A673 (cell line): Measurements from ENCODE around the gene TBCA. TPM values are rescaled to one million over a fixed set of nuclear protein-coding genes. Genes with fewer than 3 reads are reported as not detected.

Experiments used
- BruUV-seq: library from RNA; stranded (reverse); fragments of 400-500 nt; replicated peaks from 2 replicates; lab custom pipeline; 2021; lab: Mats Ljungman, UMichigan
- CTCF ChIA-PET: fragments of 300-600 bp; sonication (Branson Sonifier 250); formaldehyde crosslinking; loops from one replicate; lab custom pipeline; 2022; ENCODE audit warnings: antibody characterized with exemption; lab: Charles Lee
- POLR2A ChIA-PET: fragments of 300-600 bp; sonication (Branson Sonifier 250); formaldehyde crosslinking; loops from one replicate; lab custom pipeline; 2022; ENCODE audit warnings: antibody characterized with exemption; ENCODE audit not compliant: low non-redundant PET; lab: Charles Lee
- DNase-seq: peaks from one replicate; pipeline ENCODE4 v3.0.0-alpha.2; 2015; ENCODE audit warnings: low spot score
- H3K27ac ChIP-seq: fragments of 200-600 bp; sonication (generic); 2 replicates; pipeline ENCODE4 v1.5.1; 2016; ENCODE audit warnings: mixed run types, low read depth, mild to moderate bottlenecking, mixed read lengths, antibody characterized with exemption, low read length; ENCODE audit not compliant: poor library complexity, severe bottlenecking
- H3K27me3 ChIP-seq: fragments of 200-600 bp; sonication (generic); replicated peaks from 2 replicates; pipeline ENCODE4 v1.6.1; 2017; ENCODE audit warnings: mixed run types, low read depth, mild to moderate bottlenecking, mixed read lengths, antibody characterized with exemption, low read length; ENCODE audit not compliant: insufficient read depth, poor library complexity
- H3K36me3 ChIP-seq: fragments of 200-600 bp; sonication (generic); 2 replicates; pipeline ENCODE4 v1.6.1; 2016; ENCODE audit warnings: mixed run types, mild to moderate bottlenecking, mixed read lengths, antibody characterized with exemption, low read length; ENCODE audit not compliant: insufficient read depth, poor library complexity, severe bottlenecking
- H3K4me1 ChIP-seq: fragments of 200-600 bp; sonication (generic); 2 replicates; pipeline ENCODE4 v1.6.1; 2017; ENCODE audit warnings: mixed run types, mild to moderate bottlenecking, mixed read lengths, antibody characterized with exemption, low read length; ENCODE audit not compliant: insufficient read depth, poor library complexity, severe bottlenecking
- H3K4me3 ChIP-seq: fragments of 200-600 bp; sonication (generic); 2 replicates; pipeline ENCODE4 v1.5.1; 2016; ENCODE audit warnings: low read depth, mixed run types, mild to moderate bottlenecking, mixed read lengths, low read length; ENCODE audit not compliant: poor library complexity, severe bottlenecking
- H3K9me3 ChIP-seq: fragments of 200-600 bp; sonication (generic); 2 replicates; pipeline ENCODE4 v1.6.1; 2016; ENCODE audit warnings: mixed run types, low read depth, mild to moderate bottlenecking, mixed read lengths, antibody characterized with exemption, low read length; ENCODE audit not compliant: poor library complexity, severe bottlenecking
- EZH2 ChIP-seq: fragments of 200-600 bp; sonication (generic); IDR thresholded peaks from 2 replicates; pipeline ENCODE4 v1.6.1; 2017; ENCODE audit warnings: borderline replicate concordance, low read depth, mild to moderate bottlenecking, mixed read lengths, antibody characterized with exemption, low read length; ENCODE audit not compliant: poor library complexity, severe bottlenecking
- intact Hi-C: fragments of 100-400 bp; cut with micrococcal nuclease; formaldehyde crosslinking; loops from one replicate; pipeline ENCODE4 v1.10.0; 2022; ENCODE audit not compliant: unreplicated experiment
- total RNA-seq: library from RNA; stranded (reverse); gene quantifications from 2 replicates; pipeline ENCODE4 v1.2.3, GENCODE V29; 2021
- TF ChIP-seq, protein P1 (sequence below): fragments of 300-800, 200-600 bp; sonication (generic); conservative IDR thresholded peaks from 2 replicates; pipeline ENCODE4 v1.5.1; 2017; ENCODE audit warnings: low read depth, mild to moderate bottlenecking, antibody characterized with exemption, low read length, moderate library complexity, mixed read lengths

Gene TBCA
- total RNA-seq, 1 experiment from 2014 or later = 297 TPM

DNA sequence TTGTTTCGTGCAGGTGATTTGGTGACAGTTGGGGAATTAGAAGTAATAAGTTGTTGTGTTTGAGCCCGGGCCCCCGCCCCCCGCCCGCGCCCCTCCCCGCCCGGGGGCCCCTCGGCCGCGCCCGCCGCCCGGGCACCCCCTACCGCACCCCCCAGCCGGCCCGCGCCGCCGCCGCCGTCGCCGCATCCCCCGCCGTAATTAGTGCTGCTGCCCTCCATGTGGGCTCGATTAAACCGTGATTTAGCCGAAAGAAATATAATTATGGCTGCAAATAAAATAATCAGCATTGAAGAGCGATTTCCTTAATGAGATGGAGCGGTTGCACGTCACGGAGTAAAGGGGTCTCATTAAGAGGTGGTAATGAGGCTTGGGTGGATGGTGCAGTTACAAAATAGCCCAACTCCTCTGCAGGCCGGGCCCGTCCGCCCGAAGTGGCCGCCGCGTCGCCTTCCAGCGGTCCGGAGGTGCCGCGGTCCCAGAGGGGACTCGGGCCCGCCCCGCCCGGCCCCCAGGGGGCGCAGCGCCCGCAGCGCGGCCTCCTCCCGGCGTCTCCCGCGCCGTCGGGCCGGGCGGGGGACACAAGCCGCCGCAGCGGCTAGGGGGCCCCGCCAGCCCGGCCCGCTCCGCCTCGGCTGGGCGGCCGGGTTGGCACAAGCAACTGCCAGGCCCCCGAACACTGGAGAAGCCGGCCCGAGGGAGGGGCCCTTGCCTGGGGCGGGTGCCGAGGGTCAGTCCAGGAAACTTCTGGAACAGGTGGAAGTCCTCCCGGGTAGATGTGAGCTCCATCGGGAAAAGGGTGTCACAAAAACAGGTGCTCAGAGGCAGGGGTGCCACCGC lies 130.8 kb downstream of the TBCA start:
- H3K4me3 ChIP-seq = peak overlapping the region; percentile 29
- no TSS peak for BruUV-seq
- intact Hi-C loops = no loop called here

DNA sequence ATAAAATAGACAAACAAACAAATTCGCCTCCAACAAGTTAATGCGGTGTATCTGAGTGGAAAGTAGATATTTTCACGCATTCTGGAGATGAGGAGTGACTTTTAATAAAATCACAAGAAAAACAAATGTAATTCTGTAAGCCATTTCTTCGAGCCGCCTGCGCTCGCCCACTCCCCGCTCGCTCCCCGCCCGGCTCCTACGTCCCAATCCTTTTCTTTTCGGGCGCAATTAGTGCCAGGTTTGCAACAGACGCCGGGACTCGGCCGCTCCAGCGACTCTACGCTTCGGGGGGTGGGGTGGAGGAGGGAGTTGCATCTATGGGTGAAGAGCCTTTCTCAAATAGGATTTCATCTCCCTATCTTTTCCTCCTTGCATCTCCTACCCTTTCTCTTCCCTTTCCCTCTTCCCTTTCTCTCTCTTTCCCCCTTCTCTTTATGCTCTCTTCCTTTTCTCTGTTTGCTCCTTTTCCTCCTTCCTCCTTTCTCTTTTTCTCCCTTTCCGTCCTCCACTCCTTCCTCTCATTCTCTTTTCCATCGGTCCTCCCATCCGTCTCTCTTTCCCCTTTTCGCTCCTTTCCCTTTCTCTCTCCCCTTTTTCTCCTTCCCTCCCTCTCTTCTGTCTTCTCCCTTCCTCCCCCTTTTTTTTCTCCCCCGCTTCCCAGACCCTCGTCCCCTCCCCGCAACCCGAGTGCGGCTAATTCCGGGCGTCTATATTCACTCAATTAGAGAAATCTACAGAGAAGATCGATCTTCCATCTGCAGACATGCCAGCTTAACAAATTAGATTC lies 131.6 kb downstream of the TBCA start:
- no peaks in the 10 kb centered on the region for H3K9me3 ChIP-seq
- TF ChIP-seq EZH2 = peak; percentile 99
- TF ChIP-seq, protein P1, sequence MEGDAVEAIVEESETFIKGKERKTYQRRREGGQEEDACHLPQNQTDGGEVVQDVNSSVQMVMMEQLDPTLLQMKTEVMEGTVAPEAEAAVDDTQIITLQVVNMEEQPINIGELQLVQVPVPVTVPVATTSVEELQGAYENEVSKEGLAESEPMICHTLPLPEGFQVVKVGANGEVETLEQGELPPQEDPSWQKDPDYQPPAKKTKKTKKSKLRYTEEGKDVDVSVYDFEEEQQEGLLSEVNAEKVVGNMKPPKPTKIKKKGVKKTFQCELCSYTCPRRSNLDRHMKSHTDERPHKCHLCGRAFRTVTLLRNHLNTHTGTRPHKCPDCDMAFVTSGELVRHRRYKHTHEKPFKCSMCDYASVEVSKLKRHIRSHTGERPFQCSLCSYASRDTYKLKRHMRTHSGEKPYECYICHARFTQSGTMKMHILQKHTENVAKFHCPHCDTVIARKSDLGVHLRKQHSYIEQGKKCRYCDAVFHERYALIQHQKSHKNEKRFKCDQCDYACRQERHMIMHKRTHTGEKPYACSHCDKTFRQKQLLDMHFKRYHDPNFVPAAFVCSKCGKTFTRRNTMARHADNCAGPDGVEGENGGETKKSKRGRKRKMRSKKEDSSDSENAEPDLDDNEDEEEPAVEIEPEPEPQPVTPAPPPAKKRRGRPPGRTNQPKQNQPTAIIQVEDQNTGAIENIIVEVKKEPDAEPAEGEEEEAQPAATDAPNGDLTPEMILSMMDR = no peak
- ChIA-PET CTCF (interaction anchor here (0.5 kb wide), 1 partner anchor 1967 kb away, joined by 3 read pairs; no protein-coding TSS in a partner anchor), POLR2A (no interaction called here)
- H3K4me1 ChIP-seq = no peaks in the 10 kb centered on the region
- BruUV-seq = no TSS peak
- no peak overlapping the region for H3K27ac ChIP-seq
- no peak for DNase-seq
- intact Hi-C loops = loop anchor here (1.0 kb wide), 1 partner anchor 364 kb away; no protein-coding TSS in a partner anchor
- H3K27me3 ChIP-seq = peaks cover 99% of the 10 kb centered on the region
- no peaks in the 10 kb centered on the region for H3K36me3 ChIP-seq
- no peak overlapping the region for H3K4me3 ChIP-seq

More for the DNA sequence above, 130.8 kb downstream of the TBCA start:
- H3K27me3 ChIP-seq = peaks cover 99% of the 10 kb centered on the region
- DNase-seq = peak; percentile 43
- H3K27ac ChIP-seq = no peak overlapping the region
- no peaks in the 10 kb centered on the region for H3K36me3 ChIP-seq
- H3K9me3 ChIP-seq = no peaks in the 10 kb centered on the region
- ChIA-PET CTCF (interaction anchor here (0.5 kb wide), 1 partner anchor 1966 kb away, joined by 3 read pairs; no protein-coding TSS in a partner anchor), POLR2A (no interaction called here)
- no peaks in the 10 kb centered on the region for H3K4me1 ChIP-seq
- peak; percentile 80 for TF ChIP-seq EZH2
- TF ChIP-seq, protein P1 = peak; percentile 45; the same call in 1 of the 2 replicates

DNA sequence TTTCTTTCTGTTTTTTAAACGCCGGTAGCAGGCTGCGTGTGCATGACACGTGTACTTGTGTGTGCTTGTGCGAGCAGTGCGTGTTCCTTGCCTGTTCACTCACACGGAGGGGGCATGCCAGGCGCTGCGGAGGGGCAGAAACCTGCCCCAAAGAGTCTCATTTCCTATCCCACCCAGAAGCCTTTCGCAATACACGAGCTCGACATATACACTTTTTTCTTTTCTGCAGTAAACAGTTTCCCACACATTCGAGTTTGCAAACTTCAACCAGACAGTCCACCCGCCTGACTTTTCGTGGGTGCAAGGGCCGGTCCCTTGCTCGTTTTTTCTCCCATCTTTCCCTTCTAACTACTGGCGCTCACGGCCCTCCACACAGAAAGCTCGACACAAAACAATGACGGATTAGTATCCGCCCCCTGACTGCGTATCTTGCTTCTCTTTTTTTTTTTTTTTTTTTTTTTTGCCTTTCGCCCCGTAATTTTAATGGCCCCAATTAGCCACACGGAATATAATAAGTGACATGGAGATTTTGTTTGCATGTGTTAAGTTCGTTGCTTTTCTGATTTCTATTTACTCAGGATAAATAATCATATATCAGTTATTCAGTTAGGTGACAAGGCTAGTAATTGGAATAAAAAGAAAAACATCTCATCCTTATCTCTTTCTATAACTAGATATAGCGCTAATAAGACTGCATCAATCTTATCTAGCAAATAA lies 132.3 kb downstream of the TBCA start:
- BruUV-seq = no TSS peak
- CTCF ChIA-PET = interaction anchor here (0.7 kb wide), 1 partner anchor 907 kb away, joined by 4 read pairs; no protein-coding TSS in a partner anchor

More for the DNA sequence above, 132.3 kb downstream of the TBCA start:
- Histone ChIP-seq H3K27ac (no peak overlapping the region), H3K36me3 (no peaks in the 10 kb centered on the region), H3K4me3 (no peak overlapping the region), H3K9me3 (no peaks in the 10 kb centered on the region), H3K27me3 (peaks cover 99% of the 10 kb centered on the region), H3K4me1 (no peaks in the 10 kb centered on the region)
- DNase-seq = no peak
- POLR2A ChIA-PET = no interaction called here
- intact Hi-C loops = loop anchor here (1.0 kb wide), 1 partner anchor 364 kb away; no protein-coding TSS in a partner anchor
- TF ChIP-seq, protein P1 = no peak
- no peak for TF ChIP-seq EZH2
